ENCODE measurements around the gene FRMPD1.

The FRMPD1 gene

DNA sequence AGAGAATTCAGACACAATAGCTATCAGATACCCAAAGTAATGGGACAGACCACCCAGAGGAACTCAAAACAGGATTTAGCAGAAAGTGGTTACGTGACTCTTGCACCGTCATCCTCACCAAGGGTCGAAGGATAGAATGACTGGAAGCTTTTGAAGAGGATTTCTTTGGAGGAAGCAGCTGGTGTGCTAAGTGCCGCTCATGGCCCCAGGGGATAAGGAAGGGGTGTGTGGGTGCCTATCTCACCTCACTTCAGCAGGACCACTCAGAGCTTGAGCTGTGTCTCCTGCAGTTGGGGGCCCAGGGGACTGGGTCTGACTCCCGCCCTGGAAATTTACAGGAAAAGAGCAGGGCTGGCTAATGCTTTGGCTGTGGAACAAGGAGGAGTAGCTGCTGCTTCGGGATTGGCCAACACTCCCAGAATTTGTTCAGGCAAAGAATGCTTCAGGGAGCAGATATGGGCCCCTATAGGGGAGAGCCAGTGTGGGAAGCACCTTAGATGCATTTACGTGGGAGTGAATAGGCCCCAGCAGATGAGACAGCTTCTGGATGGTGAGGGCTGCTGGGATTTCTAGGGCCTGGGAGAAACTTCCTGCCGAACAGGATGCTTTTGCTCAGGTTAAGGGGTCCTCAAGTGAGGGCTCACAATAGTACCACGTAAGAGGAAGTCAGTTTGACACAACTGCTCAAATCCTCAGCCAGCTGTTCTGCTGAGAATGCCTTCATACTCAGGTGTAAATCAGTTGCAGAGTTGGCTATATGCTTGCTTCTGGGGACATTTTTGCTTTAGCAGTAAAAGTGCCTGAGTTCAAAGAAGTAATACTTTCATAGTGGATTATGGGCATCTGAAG is 29.3 kb upstream of the FRMPD1 start:
- H3K4me3 ChIP-seq = no peak overlapping the region
- DNase-seq (ENCODE audit: low spot score) = no peak
- no peak overlapping the region for H3K27ac ChIP-seq
- TF ChIP-seq, protein P1, sequence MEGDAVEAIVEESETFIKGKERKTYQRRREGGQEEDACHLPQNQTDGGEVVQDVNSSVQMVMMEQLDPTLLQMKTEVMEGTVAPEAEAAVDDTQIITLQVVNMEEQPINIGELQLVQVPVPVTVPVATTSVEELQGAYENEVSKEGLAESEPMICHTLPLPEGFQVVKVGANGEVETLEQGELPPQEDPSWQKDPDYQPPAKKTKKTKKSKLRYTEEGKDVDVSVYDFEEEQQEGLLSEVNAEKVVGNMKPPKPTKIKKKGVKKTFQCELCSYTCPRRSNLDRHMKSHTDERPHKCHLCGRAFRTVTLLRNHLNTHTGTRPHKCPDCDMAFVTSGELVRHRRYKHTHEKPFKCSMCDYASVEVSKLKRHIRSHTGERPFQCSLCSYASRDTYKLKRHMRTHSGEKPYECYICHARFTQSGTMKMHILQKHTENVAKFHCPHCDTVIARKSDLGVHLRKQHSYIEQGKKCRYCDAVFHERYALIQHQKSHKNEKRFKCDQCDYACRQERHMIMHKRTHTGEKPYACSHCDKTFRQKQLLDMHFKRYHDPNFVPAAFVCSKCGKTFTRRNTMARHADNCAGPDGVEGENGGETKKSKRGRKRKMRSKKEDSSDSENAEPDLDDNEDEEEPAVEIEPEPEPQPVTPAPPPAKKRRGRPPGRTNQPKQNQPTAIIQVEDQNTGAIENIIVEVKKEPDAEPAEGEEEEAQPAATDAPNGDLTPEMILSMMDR (IDR thresholded peaks at IDR 0.05) = no peak

GRCh38 chr9:37622462-37622861 is 28.3 kb upstream of the FRMPD1 start:
- no peak overlapping the region for H3K27ac ChIP-seq
- no peak for DNase-seq (ENCODE audit: low spot score)
- TF ChIP-seq, protein P1 (IDR thresholded peaks at IDR 0.05) = no peak
- H3K4me3 ChIP-seq = no peak overlapping the region

- Histone ChIP-seq H3K27ac (no peak overlapping the region), H3K4me3 (no peak overlapping the region)
- TF ChIP-seq, protein P1 (IDR thresholded peaks at IDR 0.05) = no peak
- no peak for DNase-seq (ENCODE audit: low spot score)
Measured at GRCh38 chr9:37623267-37623666, 27.5 kb upstream of the FRMPD1 start.

GRCh38 chr9:37624073-37624472 is 26.7 kb upstream of the FRMPD1 start:
- TF ChIP-seq, protein P1 (IDR thresholded peaks at IDR 0.05) = no peak
- no peak overlapping the region for H3K4me3 ChIP-seq
- no peak overlapping the region for H3K27ac ChIP-seq
- DNase-seq (ENCODE audit: low spot score) = no peak

DNA sequence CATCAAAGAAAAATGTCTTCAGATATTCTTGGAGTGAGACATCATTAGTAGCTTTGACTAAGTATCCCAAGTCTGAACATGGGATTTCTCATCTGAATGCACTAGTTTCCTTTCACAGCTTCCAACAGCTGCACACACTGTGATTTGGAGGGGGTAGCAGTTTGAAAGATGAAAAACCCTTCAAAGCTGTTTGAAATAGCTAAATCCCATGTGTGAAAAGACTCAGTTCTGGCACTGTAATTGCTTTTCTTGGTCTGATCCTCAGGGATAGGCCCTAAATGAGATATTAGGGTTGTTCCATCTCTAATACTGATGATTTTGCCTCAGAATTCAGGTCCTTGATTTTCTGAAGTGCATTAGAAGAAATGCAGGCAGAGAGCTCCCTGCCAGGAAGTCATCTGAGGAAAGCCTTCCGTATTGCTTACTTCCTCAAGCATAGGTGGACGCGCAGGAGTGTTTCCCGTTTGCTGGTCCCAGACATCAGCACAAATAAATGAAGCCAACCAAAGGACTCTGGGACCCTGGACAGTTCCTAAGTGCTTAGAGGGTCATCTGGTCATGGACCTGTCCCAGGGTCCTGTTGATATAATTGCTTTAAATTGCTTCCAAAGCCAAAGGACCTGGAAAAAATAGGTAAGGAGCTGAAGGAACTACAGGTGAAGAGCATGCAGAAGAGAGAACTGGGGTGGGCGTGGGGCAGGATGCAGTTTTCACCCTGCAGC is 25.6 kb upstream of the FRMPD1 start:
- Histone ChIP-seq H3K4me3 (no peak overlapping the region), H3K27ac (no peak overlapping the region)
- no peak for DNase-seq (ENCODE audit: low spot score)
- TF ChIP-seq, protein P1 (IDR thresholded peaks at IDR 0.05) = no peak

DNA sequence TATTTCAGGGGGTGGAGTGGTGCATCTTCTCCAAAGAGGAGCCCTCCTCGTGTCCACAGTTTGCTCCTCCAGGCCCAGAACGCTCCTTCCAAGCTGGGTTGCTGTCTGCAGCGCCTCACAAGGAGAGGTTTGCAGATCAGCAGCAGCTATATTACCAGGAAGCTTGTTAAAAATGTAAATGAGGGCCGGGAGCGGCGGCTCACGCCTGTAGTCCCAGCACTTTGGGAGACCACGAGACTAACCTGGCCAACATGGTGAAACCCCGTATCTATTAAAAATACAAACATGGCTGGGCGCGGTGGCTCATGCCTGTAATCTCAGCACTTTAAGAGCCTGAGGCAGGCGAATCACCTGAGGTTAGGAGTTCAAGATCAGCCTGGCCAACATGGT is 25.0 kb upstream of the FRMPD1 start:
- Histone ChIP-seq H3K27ac (no peak overlapping the region), H3K4me3 (no peak overlapping the region)
- no peak for DNase-seq (ENCODE audit: low spot score)

More for the DNA sequence above, 25.0 kb upstream of the FRMPD1 start:
- TF ChIP-seq, protein P1 (IDR thresholded peaks at IDR 0.05) = no peak

Measured in coronary artery (tissue), 2 donors.